ENCODE results near the gene ATAD3B.

DNA sequence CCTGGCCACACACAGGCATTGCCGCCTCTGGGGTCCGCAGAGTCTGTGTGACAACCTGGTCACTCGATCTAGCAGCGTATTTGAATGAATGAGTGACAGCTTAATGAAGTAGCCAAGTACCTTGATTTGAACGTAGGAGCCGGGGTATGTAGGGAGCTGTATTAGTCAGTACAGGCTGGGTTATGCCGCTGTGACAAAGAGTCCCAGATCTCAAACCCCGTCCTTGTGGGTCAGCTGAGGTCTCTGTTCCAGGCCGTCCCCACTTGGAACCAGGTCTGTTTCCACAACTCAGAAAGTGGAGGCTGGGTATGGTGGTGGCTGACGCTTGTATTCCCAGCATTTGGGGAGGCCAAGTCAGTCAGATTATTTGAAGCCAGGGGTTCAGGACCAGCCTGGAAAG is 20.0 kb downstream of the ATAD3B start:
- TF ChIP-seq, protein P1, sequence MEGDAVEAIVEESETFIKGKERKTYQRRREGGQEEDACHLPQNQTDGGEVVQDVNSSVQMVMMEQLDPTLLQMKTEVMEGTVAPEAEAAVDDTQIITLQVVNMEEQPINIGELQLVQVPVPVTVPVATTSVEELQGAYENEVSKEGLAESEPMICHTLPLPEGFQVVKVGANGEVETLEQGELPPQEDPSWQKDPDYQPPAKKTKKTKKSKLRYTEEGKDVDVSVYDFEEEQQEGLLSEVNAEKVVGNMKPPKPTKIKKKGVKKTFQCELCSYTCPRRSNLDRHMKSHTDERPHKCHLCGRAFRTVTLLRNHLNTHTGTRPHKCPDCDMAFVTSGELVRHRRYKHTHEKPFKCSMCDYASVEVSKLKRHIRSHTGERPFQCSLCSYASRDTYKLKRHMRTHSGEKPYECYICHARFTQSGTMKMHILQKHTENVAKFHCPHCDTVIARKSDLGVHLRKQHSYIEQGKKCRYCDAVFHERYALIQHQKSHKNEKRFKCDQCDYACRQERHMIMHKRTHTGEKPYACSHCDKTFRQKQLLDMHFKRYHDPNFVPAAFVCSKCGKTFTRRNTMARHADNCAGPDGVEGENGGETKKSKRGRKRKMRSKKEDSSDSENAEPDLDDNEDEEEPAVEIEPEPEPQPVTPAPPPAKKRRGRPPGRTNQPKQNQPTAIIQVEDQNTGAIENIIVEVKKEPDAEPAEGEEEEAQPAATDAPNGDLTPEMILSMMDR (IDR thresholded peaks at IDR 0.05; ENCODE audit: low read length): no peak
- no peak for TF ChIP-seq EZH2 (IDR thresholded peaks at IDR 0.05; ENCODE audit: borderline replicate concordance, low read length)

All from OCI-LY1 (cell line).